Vagina (tissue), 2 donors: ENCODE data around the gene WDFY3. TPM values are rescaled to one million over a fixed set of nuclear protein-coding genes. Genes with fewer than 3 reads are reported as not detected.
"Not testable (repeated sequence)": the region's sequence is repeated elsewhere in the genome, so short reads cannot be mapped to it uniquely, and the experiment has no call there.

Source experiments
- DNase-seq, 2 donors: peaks; one replicate each; pipeline ENCODE4 v3.0.0-alpha.2; 2017; ENCODE audit errors: extremely low spot score in 2 of 2
- H3K27ac ChIP-seq: fragments of 200-600 bp; sonication (generic); one replicate; pipeline ENCODE4 v1.5.1; 2019
- H3K27me3 ChIP-seq: fragments of 200-600 bp; sonication (generic); one replicate; pipeline ENCODE4 v1.5.1; 2019
- H3K36me3 ChIP-seq, 2 donors: fragments of 200-600 bp; sonication (generic); one replicate each; pipeline ENCODE4 v1.5.1; 2017 to 2019
- H3K4me1 ChIP-seq: fragments of 200-600 bp; sonication (generic); one replicate; pipeline ENCODE4 v1.5.1; 2019
- H3K4me3 ChIP-seq, 2 donors: fragments of 200-600 bp; sonication (generic); 1 replicate in 1 of 2; 2 replicates in 1 of 2; pipeline ENCODE4 v1.5.1; 2016 to 2019
- H3K9me3 ChIP-seq: fragments of 200-600 bp; sonication (generic); one replicate; pipeline ENCODE4 v1.5.1; 2019
- POLR2A ChIP-seq, 2 donors: fragments of 450-650 bp; IDR thresholded peaks; one replicate each; pipeline ENCODE4 v1.6.1; 2017; ENCODE audit warnings: antibody characterized with exemption in 2 of 2, mild to moderate bottlenecking in 2 of 2, moderate library complexity in 2 of 2
- POLR2AphosphoS5 ChIP-seq, 2 donors: sonication (generic); formaldehyde crosslinking; IDR thresholded peaks; one replicate each; pipeline ENCODE4 v1.9.0; 2017; ENCODE audit warnings: antibody characterized with exemption in 2 of 2, mild to moderate bottlenecking in 2 of 2, low read depth in 1 of 2; ENCODE audit not compliant: insufficient read depth in 1 of 2
- intact Hi-C: fragments of 100-400 bp; cut with DNase I; formaldehyde crosslinking; loops from one replicate; pipeline ENCODE4 v1.15.1; 2023
- total RNA-seq: library from RNA; depleted of rRNA; stranded (reverse); fragments of >200 nt; gene quantifications from one replicate; pipeline ENCODE4 v1.2.3, GENCODE V29; 2016
- TF ChIP-seq, protein P1 (sequence below), 3 experiments: fragments of 450-650 bp in 2 of 3; fragments of 200-600 bp in 1 of 3; sonication (generic) in 1 of 3; IDR thresholded peaks; one replicate each; pipeline ENCODE4 v1.5.1; 2017 to 2019; ENCODE audit warnings: antibody characterized with exemption in 3 of 3, mild to moderate bottlenecking in 2 of 3, moderate library complexity in 2 of 3

Gene WDFY3
- total RNA-seq, 1 donor from 2014 or later, result 67.8 TPM

DNA sequence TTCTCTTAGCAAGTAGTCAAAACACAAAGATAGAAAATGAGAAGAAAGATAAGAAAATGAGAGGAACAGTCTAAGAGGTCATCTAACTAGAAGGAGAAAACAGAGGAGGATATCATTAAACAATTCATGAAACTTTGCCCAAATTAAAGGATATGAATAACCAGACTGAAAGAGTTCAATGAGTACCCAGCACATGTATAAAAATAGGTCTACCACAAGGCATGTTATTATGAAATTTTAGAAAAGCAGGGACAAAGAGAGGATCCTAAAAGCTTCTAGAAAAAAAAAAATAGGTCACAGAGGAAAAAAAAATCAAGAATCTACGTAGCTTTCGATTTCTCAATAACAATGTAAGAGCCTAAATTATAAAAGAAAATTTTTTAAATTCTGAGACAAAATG, 118.5 kb downstream of the WDFY3 start:
- H3K9me3 ChIP-seq, result no peaks in the 10 kb centered on the region
- TF ChIP-seq, protein P1, sequence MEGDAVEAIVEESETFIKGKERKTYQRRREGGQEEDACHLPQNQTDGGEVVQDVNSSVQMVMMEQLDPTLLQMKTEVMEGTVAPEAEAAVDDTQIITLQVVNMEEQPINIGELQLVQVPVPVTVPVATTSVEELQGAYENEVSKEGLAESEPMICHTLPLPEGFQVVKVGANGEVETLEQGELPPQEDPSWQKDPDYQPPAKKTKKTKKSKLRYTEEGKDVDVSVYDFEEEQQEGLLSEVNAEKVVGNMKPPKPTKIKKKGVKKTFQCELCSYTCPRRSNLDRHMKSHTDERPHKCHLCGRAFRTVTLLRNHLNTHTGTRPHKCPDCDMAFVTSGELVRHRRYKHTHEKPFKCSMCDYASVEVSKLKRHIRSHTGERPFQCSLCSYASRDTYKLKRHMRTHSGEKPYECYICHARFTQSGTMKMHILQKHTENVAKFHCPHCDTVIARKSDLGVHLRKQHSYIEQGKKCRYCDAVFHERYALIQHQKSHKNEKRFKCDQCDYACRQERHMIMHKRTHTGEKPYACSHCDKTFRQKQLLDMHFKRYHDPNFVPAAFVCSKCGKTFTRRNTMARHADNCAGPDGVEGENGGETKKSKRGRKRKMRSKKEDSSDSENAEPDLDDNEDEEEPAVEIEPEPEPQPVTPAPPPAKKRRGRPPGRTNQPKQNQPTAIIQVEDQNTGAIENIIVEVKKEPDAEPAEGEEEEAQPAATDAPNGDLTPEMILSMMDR (IDR thresholded peaks at IDR 0.05), result no peak
- no peak for TF ChIP-seq POLR2AphosphoS5 (IDR thresholded peaks at IDR 0.05; ENCODE audit: insufficient read depth in 1 of 2, low read depth in 1 of 2)
- TF ChIP-seq POLR2A (IDR thresholded peaks at IDR 0.05), result no peak
- no peak for DNase-seq

DNA sequence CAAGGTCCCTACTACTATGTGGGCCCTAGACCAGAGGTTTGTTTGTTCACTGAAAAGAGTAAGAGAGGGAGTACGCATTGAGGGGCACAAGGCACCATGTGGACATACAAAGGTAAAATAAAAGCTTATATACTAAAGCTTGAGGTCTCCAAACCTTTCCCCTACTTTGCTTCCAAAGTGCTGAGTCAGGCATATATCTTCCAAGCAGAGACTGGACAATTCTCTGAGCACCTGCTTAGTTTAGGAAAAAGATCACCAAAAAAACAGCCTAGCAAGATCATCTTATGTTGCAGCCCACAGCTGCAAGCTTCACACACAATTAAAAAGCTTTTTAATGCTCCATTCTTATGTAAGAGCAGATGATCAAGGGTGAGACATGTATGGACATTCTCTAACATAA, 119.5 kb downstream of the WDFY3 start:
- Histone ChIP-seq H3K27ac (no peak overlapping the region), H3K27me3 (no peaks in the 10 kb centered on the region), H3K36me3 (peaks cover 0 to 9% of the 10 kb centered on the region in 2 donors), H3K9me3 (no peaks in the 10 kb centered on the region), H3K4me1 (peaks cover 2% of the 10 kb centered on the region), H3K4me3 (no peak overlapping the region)
- DNase-seq, result no peak
- intact Hi-C loops, result no loop called here
- TF ChIP-seq, protein P1 (IDR thresholded peaks at IDR 0.05), result no peak
- TF ChIP-seq POLR2A (IDR thresholded peaks at IDR 0.05) (no peak), POLR2AphosphoS5 (IDR thresholded peaks at IDR 0.05; ENCODE audit: insufficient read depth in 1 of 2, low read depth in 1 of 2) (no peak)

More for the DNA sequence above, 118.5 kb downstream of the WDFY3 start:
- H3K36me3 ChIP-seq, result peaks cover 0 to 9% of the 10 kb centered on the region in 2 donors
- peaks cover 7% of the 10 kb centered on the region for H3K4me1 ChIP-seq
- peak overlapping the region; percentile 20 for H3K27ac ChIP-seq
- H3K4me3 ChIP-seq, result no peak overlapping the region
- no peaks in the 10 kb centered on the region for H3K27me3 ChIP-seq
- intact Hi-C loops, result no loop called here

DNA sequence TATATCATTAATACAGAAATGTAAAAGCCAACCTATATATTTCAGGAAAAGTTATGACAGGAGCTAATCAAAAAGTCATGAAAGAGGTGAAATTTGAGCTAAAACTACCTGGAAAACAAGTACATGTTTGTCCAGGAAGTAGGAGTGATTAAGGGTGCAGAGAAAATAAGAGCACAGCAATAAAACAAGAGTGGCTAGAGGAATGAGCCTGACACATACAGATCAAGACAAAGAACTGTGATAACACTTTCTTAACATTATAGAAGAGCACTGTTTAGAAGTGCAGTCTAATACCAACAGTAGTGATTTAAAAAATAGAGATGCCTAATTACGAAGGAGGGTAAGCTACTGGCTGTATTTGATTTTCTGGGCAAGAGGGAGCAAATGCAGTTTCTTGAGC, 125.1 kb downstream of the WDFY3 start:
- H3K27ac ChIP-seq, result no peak overlapping the region
- no peak for DNase-seq
- peaks cover 0 to 20% of the 10 kb centered on the region in 2 donors for H3K36me3 ChIP-seq
- no peaks in the 10 kb centered on the region for H3K4me1 ChIP-seq
- H3K27me3 ChIP-seq, result no peaks in the 10 kb centered on the region
- no peaks in the 10 kb centered on the region for H3K9me3 ChIP-seq
- TF ChIP-seq POLR2A (IDR thresholded peaks at IDR 0.05) (no peak), POLR2AphosphoS5 (IDR thresholded peaks at IDR 0.05; ENCODE audit: insufficient read depth in 1 of 2, low read depth in 1 of 2) (no peak)
- TF ChIP-seq, protein P1 (IDR thresholded peaks at IDR 0.05), result no peak
- no peak overlapping the region for H3K4me3 ChIP-seq
- intact Hi-C loops, result no loop called here

DNA sequence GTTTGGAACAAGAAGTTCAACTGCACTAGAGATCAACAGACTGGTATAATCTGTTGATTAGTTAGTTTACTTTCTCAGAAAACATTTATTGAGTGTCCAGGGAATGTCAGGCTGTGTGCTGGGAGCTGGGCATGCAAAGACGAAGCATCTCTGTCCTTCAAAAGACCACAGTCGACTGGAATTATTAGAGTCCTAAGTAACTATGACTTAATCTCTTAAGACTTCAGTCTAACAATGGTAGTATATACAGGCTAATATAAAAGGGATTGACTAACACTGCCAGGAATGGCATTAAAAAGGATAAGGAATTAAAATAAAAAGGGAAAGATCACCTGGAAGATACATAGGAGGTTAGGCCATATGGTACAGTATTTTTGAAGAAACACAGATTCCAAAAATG, 128.7 kb downstream of the WDFY3 start:
- H3K27ac ChIP-seq, result no peak overlapping the region
- no peaks in the 10 kb centered on the region for H3K4me1 ChIP-seq
- no peaks in the 10 kb centered on the region for H3K27me3 ChIP-seq
- H3K9me3 ChIP-seq, result no peaks in the 10 kb centered on the region
- no peak for DNase-seq
- H3K36me3 ChIP-seq, result peaks cover 0 to 37% of the 10 kb centered on the region in 2 donors
- no peak overlapping the region for H3K4me3 ChIP-seq
- intact Hi-C loops, result no loop called here
- TF ChIP-seq POLR2A (IDR thresholded peaks at IDR 0.05) (no peak), POLR2AphosphoS5 (IDR thresholded peaks at IDR 0.05; ENCODE audit: insufficient read depth in 1 of 2, low read depth in 1 of 2) (no peak)
- TF ChIP-seq, protein P1 (IDR thresholded peaks at IDR 0.05), result no peak

DNA sequence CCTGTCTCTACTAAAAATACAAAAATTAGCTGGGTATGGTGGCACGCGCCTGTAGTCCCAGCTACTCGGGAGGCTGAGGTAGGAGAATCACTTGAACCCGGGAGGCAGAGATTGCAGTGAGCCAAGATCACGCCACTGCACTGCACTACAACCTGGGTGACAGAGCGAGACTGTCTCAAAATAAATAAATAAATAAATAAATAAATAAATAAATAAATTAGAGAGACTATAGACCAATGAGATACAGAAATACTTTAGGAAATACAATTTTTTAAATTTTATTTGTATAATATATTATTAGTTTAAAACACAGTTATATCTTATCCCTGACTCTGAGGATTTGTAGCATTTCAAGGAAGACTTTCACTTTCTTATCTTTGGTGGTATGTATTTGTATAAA, 136.9 kb downstream of the WDFY3 start:
- H3K4me1 ChIP-seq, H3K27me3 ChIP-seq, H3K4me3 ChIP-seq, DNase-seq, intact Hi-C loops, H3K36me3 ChIP-seq, H3K27ac ChIP-seq, H3K9me3 ChIP-seq: not testable (repeated sequence)

DNA sequence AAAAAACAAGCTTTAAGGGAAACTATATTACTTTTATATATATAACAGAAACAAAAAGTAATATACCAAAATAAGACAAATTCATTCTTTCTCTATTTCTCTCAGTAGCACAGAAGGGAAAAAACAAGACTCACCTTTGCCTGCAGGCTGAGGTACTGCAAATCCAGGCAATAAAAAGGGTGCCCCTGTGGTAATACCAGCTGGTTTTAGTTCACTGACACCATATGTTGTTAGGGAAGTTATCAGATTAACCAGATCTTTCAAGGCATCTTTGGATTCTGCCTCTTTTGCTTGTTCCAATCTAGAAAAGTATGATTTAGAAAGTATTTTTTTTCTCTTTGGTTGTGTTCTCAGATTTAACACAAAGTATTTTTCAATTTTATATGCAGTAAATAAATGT, 139.8 kb downstream of the WDFY3 start:
- no peaks in the 10 kb centered on the region for H3K4me1 ChIP-seq
- peaks cover 0 to 6% of the 10 kb centered on the region in 2 donors for H3K36me3 ChIP-seq
- H3K27ac ChIP-seq, result no peak overlapping the region
- intact Hi-C loops, result no loop called here
- H3K9me3 ChIP-seq, result no peaks in the 10 kb centered on the region
- no peaks in the 10 kb centered on the region for H3K27me3 ChIP-seq
- TF ChIP-seq, protein P1 (IDR thresholded peaks at IDR 0.05), result no peak
- no peak for TF ChIP-seq POLR2A (IDR thresholded peaks at IDR 0.05)
- no peak overlapping the region for H3K4me3 ChIP-seq
- no peak for DNase-seq
